NT2/D1 (cell line): Measurements from ENCODE around the gene CSNK2A1.

Source experiments
- YY1 ChIP-seq: IDR thresholded peaks from 2 replicates; pipeline ENCODE4 v1.6.1; 2011; ENCODE audit not compliant: insufficient read length, insufficient read depth
- ZNF274 ChIP-seq: IDR thresholded peaks from 2 replicates; pipeline ENCODE4 v1.6.1; 2011; ENCODE audit warnings: mild to moderate bottlenecking, low read depth, low read length

DNA sequence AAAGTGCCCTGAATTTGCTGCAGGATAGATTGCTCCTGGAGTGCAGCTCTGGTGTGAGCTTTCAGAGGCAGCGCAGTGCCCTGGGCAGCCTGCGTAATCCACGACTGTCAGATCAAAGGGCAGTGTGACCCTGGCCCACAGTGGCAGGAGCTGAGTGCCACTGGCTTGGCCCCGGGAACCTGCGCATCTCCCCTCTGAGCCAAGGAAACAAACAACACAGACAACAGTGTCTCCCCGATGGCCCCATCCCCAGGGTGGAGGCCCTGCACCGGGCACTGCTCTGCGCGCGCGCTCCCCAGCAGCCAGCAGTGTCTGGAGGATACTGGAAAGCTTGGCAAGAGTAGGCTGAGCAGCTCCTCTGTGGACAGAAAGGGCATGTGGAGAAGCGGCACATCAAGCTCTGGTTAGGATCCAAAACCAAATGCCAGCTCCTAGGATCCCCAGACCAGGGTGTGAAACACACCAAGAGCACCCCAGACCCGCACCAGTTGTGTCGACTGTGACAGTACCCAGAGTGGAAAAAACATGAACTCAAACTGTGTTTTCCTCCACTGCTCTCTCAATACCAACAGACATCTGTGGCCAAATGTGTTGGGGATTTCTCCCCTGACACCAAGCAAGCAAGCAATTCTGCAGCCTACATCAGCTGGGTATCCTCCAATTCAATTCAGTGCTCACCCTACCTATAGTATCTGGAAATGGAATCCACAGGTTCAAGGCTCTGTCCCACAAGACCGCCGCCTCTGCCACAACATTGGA lies 108.8 kb downstream of the CSNK2A1 start:
- TF ChIP-seq YY1 (no peak), ZNF274 (no peak)
